ENCODE results near the gene FRMD4B.

Gene FRMD4B

DNA sequence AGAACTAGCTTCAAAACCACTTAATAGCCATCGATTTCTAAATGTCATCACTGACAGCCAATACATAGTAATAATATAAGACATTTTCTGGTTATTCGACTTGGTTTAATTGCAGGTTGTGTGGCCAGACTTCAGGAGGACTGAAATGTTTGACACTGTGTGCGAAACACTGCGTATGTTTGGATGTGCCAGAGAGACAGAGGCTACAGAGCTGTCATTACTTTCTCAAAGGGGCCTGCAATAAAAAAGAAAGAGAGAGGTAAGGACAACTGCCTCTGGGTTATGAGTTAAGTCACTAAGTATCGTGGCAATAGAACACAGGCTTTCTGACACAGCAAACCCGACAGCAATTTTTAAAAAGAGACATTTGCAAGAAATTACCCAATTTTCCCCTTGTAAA is 264.4 kb downstream of the FRMD4B start:
- TF ChIP-seq, protein P1, sequence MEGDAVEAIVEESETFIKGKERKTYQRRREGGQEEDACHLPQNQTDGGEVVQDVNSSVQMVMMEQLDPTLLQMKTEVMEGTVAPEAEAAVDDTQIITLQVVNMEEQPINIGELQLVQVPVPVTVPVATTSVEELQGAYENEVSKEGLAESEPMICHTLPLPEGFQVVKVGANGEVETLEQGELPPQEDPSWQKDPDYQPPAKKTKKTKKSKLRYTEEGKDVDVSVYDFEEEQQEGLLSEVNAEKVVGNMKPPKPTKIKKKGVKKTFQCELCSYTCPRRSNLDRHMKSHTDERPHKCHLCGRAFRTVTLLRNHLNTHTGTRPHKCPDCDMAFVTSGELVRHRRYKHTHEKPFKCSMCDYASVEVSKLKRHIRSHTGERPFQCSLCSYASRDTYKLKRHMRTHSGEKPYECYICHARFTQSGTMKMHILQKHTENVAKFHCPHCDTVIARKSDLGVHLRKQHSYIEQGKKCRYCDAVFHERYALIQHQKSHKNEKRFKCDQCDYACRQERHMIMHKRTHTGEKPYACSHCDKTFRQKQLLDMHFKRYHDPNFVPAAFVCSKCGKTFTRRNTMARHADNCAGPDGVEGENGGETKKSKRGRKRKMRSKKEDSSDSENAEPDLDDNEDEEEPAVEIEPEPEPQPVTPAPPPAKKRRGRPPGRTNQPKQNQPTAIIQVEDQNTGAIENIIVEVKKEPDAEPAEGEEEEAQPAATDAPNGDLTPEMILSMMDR (IDR thresholded peaks at IDR 0.05; ENCODE audit: insufficient read depth, low read depth, low read length, missing control alignments) = no peak
- DNase-seq (ENCODE audit: low read depth) = no peak
- no peak overlapping the region for H3K4me3 ChIP-seq (ENCODE audit: low read length)

DNA sequence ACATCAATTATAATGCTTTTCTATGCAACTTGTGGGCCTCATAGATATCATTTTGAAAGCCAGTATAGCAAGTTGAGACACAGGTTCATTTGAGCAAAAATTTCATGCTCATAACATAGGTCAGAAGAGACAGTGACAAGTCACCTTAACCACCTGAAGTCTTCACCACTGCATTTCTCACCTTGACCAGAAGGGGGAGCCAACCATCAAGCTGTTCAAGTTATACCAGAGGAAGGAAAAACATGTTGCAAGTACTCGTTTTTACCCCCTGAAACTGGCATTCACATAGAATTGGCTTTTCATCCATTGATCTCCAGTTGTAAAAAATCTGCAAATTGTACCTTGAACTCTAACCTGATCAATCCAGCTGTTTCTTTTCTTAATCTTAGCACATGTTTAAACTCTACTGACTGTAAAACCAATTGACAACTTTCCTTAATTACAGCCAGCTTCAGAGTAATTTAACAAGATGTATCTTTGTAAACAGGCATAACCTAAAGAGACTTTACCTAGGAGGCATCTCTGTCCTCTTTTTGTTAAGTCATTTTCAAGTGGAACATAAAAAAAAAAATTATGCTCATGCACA is 264.9 kb downstream of the FRMD4B start:
- peak; percentile 89 for DNase-seq (ENCODE audit: low read depth)
- H3K4me3 ChIP-seq (ENCODE audit: low read length) = no peak overlapping the region
- TF ChIP-seq, protein P1 (IDR thresholded peaks at IDR 0.05; ENCODE audit: insufficient read depth, low read depth, low read length, missing control alignments) = peak; percentile 99

All from epithelial cell of esophagus (primary cell).